HCEC 1CT (cell line): Measurements from ENCODE around the gene CROCC2.

Experiments used
- DNase-seq: peaks from one replicate; pipeline ENCODE4 v3.0.0-alpha.2; 2017

CROCC2 gene

DNA sequence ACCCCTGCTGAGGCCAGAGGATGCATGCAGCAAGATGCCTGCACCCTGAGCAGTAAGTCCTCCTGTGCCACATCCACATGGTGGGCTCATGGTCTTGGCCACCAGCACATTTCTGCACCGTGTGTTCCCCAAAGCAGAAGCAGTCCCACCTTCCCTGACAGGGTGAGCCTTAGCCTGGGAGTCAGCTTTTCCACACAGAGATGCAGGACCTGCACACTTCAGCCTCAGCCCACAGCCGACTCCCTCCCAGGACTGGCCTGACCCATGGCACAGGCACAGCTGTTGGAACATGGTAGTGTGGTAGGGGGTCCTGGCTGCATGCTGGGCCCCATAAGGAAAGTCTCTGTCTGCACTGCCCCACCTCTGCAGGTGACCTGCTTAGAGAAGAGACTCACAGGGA, 97.2 kb downstream of the CROCC2 start:
- DNase-seq, result no peak

GRCh38 chr2:241003830-241004564, 97.9 kb downstream of the CROCC2 start:
- DNase-seq, result no peak

DNA sequence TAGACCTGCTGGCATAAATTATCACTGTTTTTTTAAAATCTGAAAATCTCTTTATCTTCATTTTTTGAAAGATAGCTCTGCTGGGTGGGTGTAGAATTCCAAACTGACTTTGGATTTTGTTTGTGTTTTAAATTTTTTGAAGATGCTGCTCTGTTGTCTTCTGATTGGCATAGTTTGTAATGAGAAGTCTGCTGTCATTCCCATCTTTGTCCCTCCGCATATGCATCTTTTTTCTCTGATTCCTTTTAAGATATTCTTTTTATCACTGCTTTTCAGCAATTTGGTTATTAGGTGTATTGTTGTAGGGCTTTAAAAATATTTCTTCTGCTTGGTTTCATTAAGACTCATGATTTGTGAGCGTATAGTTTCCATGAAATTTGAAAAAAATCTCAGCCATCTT, 99.4 kb downstream of the CROCC2 start:
- DNase-seq, result no peak

- no peak for DNase-seq
Measured at GRCh38 chr2:241006412-241006811, 100.3 kb downstream of the CROCC2 start.

- DNase-seq, result no peak
Measured at GRCh38 chr2:241007111-241007510, 101.0 kb downstream of the CROCC2 start.

DNA sequence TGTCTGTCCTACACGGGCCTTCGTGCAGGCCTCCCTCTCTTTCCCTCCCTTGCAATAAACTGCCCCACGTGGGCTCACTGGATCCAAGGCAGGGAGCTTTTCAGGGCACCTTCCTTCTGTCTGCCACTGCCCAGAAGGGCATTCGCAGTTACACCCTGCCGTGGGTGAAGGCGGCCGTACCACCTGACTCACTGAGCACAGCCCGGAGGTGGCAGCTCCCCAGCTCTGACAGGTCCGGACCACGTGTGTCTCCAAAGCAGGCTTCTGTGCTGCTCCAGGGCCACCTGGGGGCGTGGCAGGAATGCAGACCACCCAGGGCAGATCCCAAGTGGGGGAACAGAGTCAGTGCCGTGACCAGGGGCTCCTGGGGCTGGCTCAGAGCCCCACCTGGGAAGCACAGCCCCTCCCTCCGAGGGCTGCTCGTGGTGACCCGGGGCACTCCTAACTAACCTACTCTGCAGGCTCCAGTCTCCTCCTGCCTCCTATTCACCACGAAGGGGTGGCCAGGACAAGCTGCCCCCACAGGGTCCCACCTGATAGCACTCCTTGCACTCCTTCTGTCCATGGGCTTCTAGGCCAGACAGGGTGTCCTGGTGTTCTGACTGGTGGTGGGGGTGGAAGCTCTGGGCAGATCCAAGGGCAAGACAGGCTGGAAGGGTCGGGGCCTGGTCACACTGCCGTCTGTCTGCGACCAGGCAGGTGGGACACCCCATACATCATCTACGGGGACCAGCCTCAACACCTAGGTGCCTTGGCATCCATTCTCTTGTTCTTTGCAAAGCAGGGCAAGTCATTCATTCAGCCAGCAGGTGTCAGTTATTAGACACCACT, 102.0 kb downstream of the CROCC2 start:
- DNase-seq, result no peak

GRCh38 chr2:241008711-241009121, 102.6 kb downstream of the CROCC2 start:
- no peak for DNase-seq

GRCh38 chr2:241009191-241009590, 103.1 kb downstream of the CROCC2 start:
- no peak for DNase-seq

- no peak for DNase-seq
Measured at GRCh38 chr2:241009601-241010530, 103.7 kb downstream of the CROCC2 start.

DNA sequence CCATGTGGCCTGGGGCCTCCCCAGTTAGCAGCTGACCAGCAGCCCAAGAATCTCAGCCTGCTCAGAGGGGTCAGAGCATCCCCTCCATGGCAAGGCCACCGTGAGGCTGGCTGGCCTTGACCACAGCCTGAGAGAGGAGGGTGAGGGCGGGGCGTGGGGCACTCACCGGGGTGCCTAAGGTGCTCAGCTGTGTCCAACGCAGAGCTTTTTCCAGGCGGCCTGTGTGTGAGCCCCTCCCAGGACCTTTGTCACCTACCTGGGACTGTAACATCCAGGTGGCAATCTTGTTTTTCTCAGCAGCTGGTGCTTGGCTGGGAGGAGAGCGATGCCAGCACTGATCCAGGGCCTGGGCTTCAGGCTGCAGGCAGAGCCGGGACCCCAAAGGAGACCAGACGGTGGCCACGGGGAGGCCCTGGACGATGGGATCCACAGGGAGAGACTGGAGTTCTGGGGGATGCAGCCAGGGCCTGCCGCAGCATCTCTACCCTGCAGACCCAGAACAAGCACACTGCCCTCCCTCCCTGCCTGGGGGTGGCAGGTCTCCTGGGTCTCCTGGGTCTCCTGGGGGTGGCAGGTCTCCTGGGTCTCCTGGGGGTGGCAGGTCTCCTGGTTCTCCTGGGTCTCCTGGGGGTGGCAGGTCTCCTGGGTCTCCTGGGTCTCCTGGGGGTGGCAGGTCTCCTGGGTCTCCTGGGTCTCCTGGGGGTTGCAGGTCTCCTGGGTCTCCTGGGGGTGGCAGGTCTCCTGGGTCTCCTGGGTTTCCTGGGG, 104.6 kb downstream of the CROCC2 start:
- DNase-seq, result no peak

DNA sequence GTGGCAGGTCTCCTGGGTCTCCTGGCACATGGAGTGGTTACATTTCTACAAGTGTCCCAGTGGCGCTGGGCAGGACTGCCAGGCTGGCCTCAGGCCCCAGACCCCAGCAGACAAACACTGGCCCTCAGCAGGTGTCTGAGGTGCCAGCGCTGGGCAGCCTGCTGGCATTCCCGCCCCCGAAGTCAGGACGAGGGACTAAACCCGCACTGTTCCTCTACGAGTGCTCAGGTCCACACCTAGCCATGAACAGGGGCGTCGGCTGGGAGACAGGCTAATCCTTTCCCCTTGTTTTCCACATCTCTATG, 105.1 kb downstream of the CROCC2 start:
- DNase-seq, result no peak

- DNase-seq, result no peak
Measured at GRCh38 chr2:241011751-241012510, 105.8 kb downstream of the CROCC2 start.

- DNase-seq, result no peak
Measured at GRCh38 chr2:241014224-241014623, 108.1 kb downstream of the CROCC2 start.

DNA sequence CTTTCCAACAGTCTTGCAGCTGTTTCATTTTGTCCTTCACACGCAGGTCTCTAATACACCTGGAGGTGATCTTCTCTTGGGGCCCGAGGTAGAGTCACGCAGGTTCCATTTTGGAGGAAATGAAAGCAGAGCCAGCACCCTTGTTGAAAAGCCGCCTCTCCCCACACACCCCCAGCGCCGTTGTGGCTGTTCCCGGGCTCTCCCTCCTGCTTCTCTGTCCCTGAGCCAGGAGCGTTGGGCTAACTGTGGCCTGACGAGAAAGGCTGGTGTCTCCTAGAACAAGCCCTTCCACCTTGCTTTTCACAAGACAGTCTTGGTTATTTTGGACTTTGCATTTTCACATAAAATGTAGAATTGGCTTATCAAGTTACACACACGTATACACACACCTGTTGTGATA, 108.6 kb downstream of the CROCC2 start:
- no peak for DNase-seq

DNA sequence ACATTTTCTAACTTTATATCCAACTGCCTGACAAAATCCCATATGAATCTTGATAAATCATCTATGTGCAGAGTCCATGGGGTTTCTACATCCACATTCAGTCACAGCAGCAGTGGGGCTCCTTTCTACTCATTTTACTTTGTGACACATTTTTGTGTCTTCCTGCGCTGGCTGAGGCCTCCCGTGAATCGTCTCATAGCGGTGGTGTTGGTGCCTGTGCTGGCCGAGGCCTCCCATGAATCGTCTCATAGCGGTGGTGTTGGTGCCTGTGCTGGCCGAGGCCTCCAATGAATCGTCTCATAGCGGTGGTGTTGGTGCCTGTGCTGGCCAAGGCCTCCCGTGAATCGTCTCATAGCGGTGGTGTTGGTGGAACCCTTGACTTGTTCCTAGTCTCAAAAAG, 109.3 kb downstream of the CROCC2 start:
- DNase-seq, result no peak

- no peak for DNase-seq
Measured at GRCh38 chr2:241017228-241017940, 111.2 kb downstream of the CROCC2 start.

DNA sequence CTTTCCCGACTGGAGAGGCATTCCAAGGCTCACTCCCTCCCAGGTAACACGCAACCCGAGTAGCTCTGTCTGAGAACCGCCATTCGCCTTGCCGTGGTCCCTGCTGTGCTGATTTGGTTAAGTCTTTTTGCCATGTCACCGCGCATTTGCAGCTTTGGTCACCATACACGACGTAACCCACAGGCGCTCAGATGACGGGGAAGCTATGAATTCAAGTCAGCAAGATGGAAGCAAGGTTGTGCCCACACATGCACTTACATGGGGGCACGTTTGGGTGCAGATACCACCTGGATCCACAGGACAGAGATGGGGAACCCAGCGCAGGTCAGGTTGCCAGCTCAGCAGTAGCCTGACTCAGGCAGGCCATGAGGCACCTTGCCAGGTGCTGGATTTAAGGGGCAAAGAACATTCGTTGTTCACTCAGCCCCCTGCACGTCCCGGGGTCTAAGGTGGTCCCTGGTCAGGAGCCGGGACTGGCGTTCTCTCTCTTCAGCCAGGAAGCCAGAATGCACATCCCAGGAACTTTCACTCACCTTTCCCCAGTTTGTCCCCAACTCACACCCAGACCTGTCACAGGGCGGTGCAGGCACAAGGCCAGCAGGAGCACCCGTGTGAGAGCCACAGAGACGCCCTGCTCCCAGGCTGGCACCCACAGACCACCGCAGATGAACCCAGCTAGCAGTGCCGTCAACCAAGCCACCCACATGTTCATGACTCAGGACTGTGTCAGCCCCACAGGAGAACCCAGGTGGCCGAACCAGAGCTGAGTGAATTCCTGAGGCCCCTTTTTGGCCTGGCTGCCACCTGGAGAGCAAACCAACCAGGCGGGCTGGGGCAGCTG, 112.1 kb downstream of the CROCC2 start:
- no peak for DNase-seq

DNA sequence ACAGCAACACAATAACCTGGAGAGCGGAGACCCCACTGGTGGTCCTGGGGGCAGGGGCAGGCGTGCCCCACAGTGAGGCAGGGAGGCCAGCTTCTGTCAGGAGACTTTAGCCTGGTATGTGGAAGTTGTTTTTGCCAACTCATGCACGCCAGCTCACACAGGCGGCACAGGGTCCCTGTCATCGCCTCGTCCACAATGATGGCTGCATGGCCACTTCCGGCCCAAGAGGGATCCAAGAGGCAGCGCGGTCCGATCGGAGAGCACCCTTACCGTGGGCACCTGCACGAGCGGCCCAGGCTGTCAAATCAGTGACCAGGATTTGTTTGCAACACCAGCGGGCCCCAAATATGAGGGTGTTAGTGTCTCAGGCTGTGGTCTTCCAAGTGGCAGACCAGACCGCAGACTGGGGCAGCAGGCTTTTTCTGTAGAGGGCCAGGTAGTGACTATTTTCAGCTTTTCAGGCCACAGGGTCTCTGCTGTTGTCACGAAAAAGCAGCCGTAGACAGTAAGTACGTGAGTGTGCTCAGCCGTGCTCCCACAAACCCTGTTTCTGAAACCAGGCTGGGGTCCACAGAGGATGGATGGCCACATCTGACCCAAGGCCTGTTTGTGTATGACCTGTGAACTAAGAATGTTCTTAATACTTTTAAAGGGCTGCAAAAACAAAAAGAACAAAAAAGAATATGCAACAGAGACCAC, 113.5 kb downstream of the CROCC2 start:
- DNase-seq, result no peak

GRCh38 chr2:241020201-241020600, 114.1 kb downstream of the CROCC2 start:
- no peak for DNase-seq
